ENCODE measurements around the gene KRTAP22-1. TPM values are rescaled to one million over a fixed set of nuclear protein-coding genes. Genes with fewer than 3 reads are reported as not detected.

Gene KRTAP22-1
- total RNA-seq: not detected

DNA sequence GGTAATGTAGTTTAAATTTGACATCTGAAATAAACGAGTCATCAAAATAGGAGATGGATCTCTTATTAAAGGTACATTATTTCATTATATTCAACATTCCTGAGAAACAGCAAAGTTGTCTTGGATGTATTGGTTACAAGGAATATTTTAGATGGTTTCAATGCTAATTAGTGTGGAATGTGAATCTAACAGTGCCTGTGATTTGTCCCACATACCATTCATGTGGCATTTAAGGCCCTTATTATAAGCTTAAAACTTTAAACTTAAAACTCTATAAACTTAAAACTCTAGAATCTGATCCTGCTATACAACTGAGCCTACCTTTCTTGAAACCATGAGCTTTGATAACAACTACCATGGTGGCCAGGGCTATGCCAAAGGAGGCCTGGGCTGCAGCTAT is at the start of gene KRTAP22-1:
KRTAP22-1 (plus strand) TSS at position 301 of the 400 bp plus-strand sequence.
- no peak for DNase-seq

DNA sequence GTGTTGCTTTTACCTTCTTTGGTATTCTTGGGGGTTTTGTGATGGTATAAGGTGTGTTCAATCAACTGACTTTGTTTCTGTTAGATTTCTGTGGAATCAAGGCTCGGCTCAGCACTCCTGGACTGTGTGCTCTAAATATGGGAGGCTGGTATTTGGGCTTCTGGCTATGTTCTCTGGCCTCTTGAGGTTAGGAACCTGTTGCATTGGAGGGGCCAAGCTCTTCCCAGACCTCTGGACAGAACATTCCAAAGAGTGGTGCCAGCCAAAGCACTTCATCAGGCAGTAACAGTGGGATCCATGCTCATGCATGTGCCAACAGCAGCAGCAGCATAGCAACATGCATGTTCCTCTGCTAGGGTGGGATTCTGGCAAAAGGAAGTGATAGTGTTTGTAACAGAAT is 48.1 kb upstream of the KRTAP22-1 start:
- DNase-seq: no peak

DNA sequence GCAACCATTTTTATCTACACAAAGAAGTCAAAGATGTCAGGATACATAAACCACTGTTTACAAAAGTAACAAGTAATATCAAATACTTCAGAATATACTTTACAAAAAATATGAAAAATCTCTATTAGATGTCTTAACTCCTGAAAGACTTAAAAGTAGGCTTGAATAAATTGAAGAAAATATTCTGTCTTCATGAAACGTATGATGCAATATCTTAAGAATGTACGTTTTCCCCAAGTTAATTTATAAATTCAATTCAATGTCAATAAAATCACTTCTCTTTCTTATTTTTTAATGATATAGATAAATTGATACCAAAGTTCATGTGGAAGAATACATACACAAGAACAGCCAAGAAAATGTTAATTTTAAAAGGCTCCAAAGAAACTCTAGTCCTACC is 45.8 kb upstream of the KRTAP22-1 start:
- DNase-seq: no peak

DNA sequence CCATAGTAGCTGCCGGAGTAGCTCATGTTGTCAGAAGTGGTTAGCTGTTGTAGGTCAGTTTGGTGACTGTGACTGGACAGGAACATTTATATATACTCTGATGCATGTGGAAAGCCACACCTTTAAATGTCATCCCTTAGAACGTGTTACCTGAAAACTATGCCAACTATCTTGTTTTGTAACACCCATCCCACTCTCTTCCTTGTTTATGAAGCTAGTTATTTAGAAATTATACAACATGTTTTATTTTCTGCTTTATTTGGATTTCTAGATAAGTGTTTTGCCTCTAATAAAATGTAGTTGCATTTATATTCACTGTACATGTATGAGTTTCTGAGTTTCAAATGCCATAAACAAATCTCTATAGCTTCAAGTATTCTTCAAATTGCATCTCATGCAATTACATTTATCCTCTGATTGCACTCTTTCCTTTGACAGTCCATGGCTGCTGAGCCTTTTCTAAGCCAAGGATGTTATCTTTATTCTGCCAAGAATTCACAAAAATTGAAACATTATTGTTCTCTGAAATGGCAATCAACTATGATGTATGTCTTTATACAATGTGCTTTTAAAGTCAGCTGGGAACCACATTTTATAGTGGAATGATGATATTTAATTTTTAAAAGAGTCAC is 39.5 kb upstream of the KRTAP22-1 start, which contains the start of gene KRTAP19-7:
KRTAP19-7 (minus strand) TSS at position 51 of the 632 bp plus-strand sequence; CDS start at position 26, 25 bp downstream.
- no peak for DNase-seq

DNA sequence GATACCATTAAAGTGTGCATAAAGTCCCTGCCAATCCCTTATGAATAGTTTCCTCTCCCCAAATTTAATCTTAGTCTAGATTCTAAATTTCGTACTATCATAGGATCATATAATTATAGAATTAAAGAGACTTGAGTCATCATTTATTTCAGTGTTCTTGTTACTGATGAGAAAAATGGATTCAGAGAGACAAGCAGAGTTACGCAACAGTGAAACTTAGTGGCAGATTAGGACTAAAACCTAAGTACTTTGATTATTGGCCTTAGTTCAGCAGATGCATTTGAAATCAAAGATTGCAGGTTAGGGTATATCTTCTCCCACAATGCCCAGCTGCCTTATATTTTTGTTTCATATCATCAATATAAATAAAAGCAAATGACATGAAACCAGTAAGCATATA is 38.9 kb upstream of the KRTAP22-1 start:
- no peak for DNase-seq

DNA sequence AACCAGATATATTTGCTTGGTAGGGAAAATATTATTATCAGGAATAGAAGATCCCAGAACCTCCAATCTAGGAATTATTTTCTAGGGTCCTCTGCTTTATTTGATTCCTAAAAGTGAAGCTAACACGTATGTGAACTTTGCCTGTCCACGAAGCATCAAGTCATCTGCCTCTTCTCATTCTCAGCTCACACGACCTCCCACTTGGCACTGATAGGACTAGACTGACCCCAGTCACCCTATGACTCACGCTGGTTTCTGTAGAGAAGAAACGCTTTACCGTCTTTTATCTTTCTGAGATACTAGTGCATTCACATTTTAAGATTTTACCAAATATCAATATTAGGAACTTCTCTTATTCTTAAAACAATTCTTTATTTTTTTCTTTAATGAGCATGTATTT is 37.8 kb upstream of the KRTAP22-1 start:
- no peak for DNase-seq

DNA sequence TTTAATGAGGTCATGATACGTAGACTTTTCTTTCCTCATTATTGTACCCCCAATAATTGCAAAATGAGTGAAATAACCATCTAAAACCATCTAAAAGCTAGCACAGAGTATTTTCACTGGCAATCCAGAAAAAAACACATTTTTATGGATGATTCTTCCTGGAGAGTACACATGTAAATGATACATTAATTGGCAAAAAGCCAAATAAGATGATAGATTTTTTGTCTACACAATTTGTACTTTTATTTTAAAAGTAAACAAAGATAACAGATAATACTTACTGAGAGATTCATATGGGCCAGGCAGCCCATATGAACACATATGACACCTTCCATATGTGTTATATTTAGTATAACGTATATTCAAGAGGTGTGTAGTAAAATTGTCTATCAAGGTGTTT is 37.3 kb upstream of the KRTAP22-1 start:
- no peak for DNase-seq

DNA sequence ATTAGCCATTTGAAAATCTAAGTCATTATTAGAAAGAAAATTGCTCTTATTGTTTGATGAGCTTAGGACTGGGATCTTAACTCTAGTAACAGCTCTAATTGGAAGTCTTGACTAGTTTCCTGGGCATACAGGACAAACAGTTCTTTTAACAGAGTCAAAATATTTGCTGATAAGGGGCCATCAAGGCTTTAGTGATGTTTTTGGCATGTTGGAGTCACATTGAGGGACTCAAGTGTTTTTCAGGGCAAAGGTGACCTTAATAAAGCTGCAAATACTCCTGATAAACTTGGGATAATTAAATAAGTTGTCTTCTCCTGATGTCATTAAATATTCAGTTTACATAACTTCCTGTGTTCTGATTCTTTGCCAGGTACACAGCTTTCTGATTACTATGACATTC is 33.3 kb upstream of the KRTAP22-1 start:
- no peak for DNase-seq

DNA sequence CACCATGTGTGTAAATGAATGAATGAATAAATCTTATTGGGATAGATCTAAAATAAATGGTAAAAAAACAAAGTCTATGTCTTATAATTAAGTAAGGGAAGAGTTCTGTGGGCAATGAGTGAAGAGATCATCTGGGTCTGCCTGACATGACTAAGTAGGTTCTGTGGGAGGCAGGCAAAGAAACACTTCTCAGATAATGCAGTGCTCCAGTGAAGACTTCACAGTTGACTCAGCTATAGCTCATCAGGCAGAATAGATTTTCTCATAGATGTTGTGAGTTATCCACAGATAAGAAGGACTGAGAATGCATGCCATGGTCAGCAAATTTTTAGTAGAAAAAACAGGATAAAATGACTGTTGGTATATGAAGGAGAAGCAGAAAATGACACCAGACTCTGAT is 23.1 kb upstream of the KRTAP22-1 start:
- no peak for DNase-seq

DNA sequence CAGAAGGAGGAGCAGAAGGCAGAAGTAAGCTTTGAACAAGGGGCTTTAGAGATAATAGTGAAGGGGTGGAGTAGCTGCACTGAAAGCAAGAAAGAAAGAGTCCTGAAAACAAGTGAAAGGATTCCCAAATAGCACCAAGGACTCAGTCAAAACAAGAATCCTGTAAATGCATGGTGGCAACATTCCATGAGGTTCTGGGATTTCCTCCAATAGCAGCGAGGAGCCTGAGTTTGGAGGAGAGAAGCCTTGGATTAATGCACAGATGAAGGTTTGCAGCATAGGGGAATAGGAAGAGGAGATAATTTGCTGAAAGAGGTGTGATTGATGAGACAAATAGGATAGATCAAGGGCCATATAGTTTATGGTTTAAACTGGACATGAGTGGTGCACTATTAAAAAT is 21.5 kb upstream of the KRTAP22-1 start:
- no peak for DNase-seq

DNA sequence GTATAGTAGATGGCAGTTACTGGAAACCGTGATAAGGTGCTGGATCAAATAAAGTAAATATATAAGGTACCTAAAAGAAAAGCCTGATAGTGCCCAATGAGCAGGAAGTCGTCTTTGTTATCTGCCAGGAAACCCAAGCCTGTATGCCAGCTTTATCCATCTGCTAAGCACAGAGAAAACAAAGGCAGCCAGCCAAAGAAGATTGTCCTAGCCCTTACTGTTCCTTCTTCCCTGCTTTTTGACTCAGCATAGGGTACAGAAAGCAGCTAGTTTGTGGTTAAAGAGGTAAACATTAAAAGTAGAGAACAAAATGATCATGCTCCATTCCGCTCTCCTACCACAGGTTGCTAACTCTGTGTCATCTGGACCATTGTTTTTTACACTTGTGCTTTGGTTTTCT is 20.8 kb upstream of the KRTAP22-1 start:
- DNase-seq: no peak

DNA sequence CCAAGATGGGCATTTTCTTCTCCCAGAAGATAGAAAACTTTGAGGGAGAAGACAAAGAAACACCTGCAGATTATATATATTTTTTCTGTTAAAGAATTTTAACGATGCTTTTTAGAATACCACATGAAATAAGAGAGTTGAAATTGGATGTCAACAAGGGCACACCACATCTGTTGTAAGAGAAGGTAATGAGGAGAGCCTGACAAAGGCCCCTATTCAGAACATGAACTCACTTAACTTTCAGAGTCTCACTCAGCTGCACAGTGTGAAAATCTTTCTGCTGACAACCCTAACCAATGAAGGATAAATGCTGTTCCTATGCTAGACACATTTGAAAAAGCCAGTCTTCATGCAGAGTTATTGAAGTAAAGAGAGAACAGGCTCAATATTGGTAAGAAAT is 18.0 kb upstream of the KRTAP22-1 start:
- no peak for DNase-seq

DNA sequence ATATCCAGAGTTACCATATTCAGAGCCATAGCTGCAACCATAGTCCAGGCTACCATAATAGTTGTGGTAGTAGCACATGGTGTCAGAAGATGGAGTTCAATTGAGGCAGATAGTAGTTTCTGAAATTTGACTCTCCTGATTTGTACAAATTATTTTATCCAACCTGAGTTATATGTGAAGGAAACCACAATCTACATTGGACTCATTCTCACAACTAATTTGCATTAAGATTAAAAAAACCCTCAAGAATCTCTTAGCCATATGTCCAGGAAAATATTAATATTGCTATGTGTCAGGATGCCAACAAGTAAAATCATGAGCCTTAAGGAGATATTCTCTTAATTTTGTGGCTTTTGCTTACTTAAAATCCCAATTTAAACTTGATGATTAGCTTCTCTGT is 10.6 kb upstream of the KRTAP22-1 start, which contains the start of gene KRTAP22-2:
KRTAP22-2 (minus strand) TSS at position 101 of the 400 bp plus-strand sequence.
- DNase-seq: no peak

DNA sequence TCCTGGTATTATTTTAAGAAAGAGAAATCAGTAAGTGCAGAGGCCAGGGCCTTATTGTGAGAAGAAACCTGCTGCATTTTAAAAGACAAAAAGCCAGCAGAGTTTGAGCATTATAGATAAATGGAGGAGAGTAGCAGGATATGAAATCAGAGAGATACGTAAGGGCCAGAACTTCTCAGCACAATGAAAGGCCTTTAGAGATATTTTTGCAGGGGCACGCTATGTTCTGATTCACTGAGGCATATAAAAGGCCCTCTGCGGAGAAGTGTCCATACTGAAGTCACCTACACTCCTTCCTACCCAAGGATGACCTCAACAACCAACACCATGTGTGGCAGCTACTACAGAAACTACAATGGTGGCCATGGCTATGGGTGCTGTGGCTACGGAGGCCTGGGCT is 8.7 kb upstream of the KRTAP22-1 start, which contains the start of gene KRTAP6-3:
KRTAP6-3 (plus strand) TSS at position 301 of the 400 bp plus-strand sequence; CDS start at position 307, 6 bp downstream.
- no peak for DNase-seq

DNA sequence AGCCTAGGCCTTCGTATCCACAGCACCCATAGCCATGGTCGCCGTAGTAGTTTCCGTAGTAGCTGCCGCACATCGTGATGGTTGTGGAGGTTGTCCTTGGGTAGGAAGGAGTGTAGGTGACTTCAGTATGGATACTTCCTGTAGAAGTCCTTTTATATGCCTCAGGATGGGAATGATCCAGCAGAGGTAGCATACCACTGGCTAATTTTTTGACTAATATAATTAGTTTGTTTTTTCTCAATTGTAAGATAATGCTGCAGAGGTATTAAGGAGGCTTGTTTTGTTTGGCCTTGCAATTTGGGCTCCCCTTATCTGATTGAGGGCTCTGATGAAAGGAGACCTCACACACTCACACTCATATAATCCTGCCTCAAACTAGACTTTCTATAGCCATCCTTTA is 2.1 kb upstream of the KRTAP22-1 start, which contains the start of gene KRTAP6-2:
KRTAP6-2 (minus strand) TSS at position 101 of the 400 bp plus-strand sequence; CDS start at position 73, 28 bp downstream.
- no peak for DNase-seq

DNA sequence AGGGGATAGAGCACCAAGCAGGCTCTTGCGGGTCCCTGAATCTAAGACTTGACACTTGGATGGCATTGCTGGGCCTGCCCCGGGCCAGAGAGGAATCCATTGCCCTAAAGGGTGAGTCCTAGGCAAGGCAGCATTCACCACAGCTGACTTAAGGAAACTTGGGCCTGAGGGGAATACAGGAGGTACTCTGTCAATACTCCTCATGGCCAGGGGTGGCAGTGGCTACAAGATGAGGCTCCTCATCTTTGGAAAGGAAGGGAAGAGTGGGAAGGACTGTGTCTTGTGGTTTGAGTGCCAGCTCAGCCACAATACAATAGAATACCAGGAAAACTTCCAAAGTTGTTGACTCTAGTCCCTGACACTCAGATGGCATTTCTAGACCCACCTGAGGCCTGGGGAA is 5.1 kb downstream of the KRTAP22-1 start:
- DNase-seq: no peak

DNA sequence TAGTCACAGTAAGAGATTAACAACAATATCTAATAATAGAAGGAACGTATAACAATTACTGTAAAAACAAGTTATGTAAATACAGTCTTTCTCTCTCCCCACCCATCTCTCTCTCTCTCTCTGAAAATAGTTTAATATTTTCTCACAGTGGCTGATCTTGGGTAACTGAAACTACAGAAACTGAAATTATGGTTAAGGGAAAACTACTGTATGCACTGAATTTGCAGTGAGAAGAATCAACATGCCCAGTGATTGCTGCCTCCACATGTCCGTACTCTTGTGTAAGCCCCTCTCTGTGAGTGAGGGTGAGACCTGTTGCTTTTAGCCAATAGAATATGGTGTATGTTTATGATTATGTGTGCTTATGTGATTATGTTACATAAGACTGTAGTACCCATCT is 11.2 kb downstream of the KRTAP22-1 start:
- no peak for DNase-seq

DNA sequence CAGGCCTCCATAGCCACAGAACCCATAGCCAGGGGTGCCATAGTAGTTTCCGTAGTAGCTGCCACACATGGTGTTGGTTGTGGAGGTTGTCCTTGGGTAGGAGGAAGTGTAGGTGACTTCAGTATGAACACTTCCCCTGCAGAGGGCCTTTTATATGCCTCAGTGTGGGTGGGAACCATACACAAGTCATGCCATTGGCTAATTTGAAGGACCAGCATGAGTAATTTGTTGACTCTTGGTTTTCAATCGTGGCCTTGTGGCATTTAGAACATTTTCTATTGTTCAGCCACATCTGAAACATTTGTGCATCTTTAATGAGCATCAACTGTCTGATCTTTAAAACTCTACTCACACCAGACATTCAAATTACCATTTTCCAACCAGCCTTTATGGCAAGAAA is 12.9 kb downstream of the KRTAP22-1 start, which contains the start of gene KRTAP6-1:
KRTAP6-1 (minus strand) TSS at position 95 of the 400 bp plus-strand sequence; CDS start at position 69, 26 bp downstream.
- DNase-seq: no peak

DNA sequence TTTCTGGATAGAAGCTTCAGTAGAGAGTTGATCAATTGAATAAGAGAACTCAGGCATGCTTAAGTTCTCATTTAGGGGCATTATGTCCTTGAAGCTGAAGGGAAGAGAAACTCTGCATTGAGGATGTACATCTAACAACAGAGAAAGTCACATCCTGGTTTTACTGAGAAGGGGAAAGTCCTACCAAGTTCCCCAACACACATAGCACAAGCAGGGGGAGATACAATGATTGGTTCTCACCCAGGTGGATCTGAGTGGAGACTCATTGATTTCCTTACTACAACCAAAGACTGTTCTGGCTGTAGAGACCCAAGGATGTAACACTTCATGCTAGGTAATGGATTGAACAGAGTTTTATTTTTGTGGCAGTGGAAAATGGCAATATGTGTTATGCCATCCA is 14.3 kb downstream of the KRTAP22-1 start:
- DNase-seq: no peak

DNA sequence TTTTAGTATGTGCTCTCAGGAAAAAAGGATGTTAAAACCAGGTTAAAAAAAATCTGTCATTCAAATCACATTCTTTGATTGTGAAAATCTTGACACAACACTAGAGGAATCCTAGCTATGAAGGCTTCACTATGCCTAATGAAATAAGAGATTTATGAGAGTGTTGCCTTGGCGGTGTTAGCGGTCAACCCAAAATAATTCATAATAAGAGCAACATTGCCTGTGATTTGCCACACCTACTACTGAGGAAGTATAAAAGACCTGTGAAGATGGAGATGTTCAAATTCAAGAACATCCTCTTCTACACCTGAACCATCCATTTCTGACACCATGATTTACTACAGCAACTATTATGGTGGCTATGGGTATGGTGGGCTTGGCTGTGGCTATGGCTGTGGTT is 15.2 kb downstream of the KRTAP22-1 start, which contains the start of gene KRTAP20-1:
KRTAP20-1 (plus strand) TSS at position 301 of the 400 bp plus-strand sequence; CDS start at position 331, 30 bp downstream.
- no peak for DNase-seq

DNA sequence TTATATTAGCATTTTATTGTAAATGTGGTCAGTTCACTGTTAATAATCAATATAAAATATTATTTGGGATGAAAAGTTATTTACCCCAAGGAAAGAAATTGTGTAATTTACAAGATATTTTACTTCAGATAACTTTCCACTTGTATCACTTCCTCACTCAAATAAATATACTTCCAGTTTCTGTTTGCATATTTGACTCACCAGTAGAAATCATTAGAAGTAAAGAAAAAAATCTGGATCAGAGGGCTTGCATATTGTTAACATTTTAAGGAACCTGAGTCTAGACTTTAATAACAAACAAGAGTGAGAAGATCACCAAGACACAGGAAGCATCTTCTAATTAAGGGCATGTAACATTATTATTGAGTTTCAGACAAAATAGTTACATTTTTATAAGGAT is 19.2 kb downstream of the KRTAP22-1 start:
- DNase-seq: no peak

DNA sequence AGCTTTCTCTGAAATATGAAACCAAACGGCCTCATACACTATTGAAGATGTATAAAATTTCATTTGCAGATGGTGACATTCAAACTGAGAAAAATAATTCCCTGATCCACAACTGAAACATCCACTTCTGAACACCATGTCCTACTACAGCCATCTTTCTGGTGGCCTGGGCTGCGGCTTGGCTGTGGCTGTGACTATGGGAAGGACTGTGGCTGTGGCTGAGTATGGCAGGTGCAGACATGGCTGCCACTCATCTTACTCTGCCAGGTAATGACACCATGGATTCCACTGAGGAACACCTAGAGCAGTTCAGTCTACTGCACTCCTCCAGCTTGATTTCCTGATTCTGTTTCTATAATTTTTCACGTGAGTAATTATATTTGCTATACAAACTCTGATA is 19.6 kb downstream of the KRTAP22-1 start, which contains the start of gene KRTAP20-4:
KRTAP20-4 (plus strand) TSS at position 106 of the 400 bp plus-strand sequence.
- no peak for DNase-seq

DNA sequence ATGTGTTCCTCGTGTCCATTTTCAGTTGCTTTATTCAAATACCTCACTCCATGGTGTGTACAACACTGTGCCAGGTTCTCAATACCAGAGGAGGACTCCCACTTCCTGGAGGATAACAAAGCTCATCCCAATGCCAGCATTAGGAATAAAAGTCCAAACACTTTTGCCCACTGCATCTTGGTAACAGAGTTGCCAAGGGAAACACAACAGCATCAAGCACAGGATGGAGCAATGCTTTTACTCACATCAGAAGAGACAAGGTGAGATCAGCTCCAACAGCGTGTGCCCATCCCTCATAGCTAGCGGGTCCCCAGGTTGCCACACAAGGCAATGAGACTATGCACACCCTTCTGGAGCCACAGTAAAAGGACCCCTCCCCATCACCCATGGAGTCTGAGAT is 22.5 kb downstream of the KRTAP22-1 start:
- no peak for DNase-seq

Measured in tongue (tissue), 2 donors.